Testis (tissue), 3 donors: Measurements from ENCODE around the gene BPIFA3. TPM values are rescaled to one million over a fixed set of nuclear protein-coding genes. Genes with fewer than 3 reads are reported as not detected.

Experiments
- DNase-seq: peaks from one replicate; pipeline ENCODE4 v3.0.0-alpha.2; 2019
- H3K27ac ChIP-seq, 2 donors: fragments of 200-600 bp; sonication (generic); one replicate each; pipeline ENCODE4 v1.5.1; 2019
- H3K27me3 ChIP-seq: fragments of 200-600 bp; sonication (generic); one replicate; pipeline ENCODE4 v1.5.1; 2019
- H3K36me3 ChIP-seq: fragments of 200-600 bp; sonication (generic); one replicate; pipeline ENCODE4 v1.5.1; 2017; ENCODE audit warnings: low read depth; ENCODE audit errors: missing control alignments
- H3K4me1 ChIP-seq: fragments of 200-600 bp; sonication (generic); one replicate; pipeline ENCODE4 v1.5.1; 2019
- H3K4me3 ChIP-seq, 2 donors: fragments of 200-600 bp; sonication (generic); one replicate each; pipeline ENCODE4 v1.5.1; 2017 to 2019
- H3K9me3 ChIP-seq: fragments of 200-600 bp; sonication (generic); one replicate; pipeline ENCODE4 v1.5.1; 2017
- POLR2A ChIP-seq: fragments of 450-650 bp; IDR thresholded peaks from one replicate; pipeline ENCODE4 v1.6.1; 2017; ENCODE audit warnings: antibody characterized with exemption, mild to moderate bottlenecking, moderate library complexity
- WGBS, 2 donors: methylation state at CpG; one replicate each; pipeline ENCODE4 v1.1.5; 2018; 5-methylcytosine and 5-hydroxymethylcytosine counted together
- intact Hi-C: fragments of 100-400 bp; cut with DNase I; formaldehyde crosslinking; loops from one replicate; pipeline ENCODE4 v1.15.1; 2023; ENCODE audit warnings: low total_unique reads
- polyA plus RNA-seq: library from polyadenylated mRNA; stranded (reverse); fragments of 350-450 nt; fragmentation: Illumina TruSeq; extraction: RNeasy Lipid Tissue Mini Kit (QIAGEN cat#74804); gene quantifications from one replicate; pipeline ENCODE4 v1.2.3, GENCODE V29; 2014; ENCODE audit warnings: low read depth, low replicate concordance; ENCODE audit not compliant: insufficient read depth
- total RNA-seq, 2 donors: library from RNA; depleted of rRNA; stranded (reverse); fragments of >200 nt; gene quantifications; one replicate each; pipeline ENCODE4 v1.2.3, GENCODE V29; 2016
- TF ChIP-seq, protein P1 (sequence below), 3 experiments: fragments of 450-650 bp in 2 of 3; fragments of 200-600 bp in 1 of 3; sonication (generic) in 1 of 3; IDR thresholded peaks; one replicate each; pipeline ENCODE4 v1.5.1; 2016 to 2019; ENCODE audit warnings: antibody characterized with exemption in 3 of 3, mild to moderate bottlenecking in 2 of 3, moderate library complexity in 1 of 3

BPIFA3 gene
- total and polyA plus RNA-seq, 3 donors from 2014 or later: 30.7 to 147 (median 106) TPM

DNA sequence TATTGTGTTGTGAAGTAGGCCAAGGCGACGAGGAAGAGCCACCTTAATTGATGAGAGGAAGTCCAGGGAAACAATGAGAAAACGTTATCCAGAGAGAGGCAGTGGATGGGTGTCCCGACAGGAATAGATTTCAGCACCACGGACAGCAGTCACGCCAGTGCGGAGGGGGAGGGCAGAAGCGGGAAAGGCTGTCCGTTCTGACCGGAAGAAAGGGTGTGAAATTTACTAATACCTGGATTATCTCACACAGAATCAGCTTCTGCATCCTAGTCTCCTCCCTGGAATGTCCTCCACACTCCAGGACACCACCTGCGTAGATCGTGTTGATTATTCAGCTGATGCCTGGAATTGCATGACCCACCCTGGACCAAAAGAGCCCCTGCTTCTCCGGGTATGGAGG is 7.4 kb upstream of the BPIFA3 start:
- Histone ChIP-seq H3K4me3 (no peak overlapping the region), H3K4me1 (peaks cover 4% of the 10 kb centered on the region), H3K27me3 (no peaks in the 10 kb centered on the region), H3K9me3 (no peaks in the 10 kb centered on the region), H3K36me3 (no peaks in the 10 kb centered on the region), H3K27ac (no peak overlapping the region)
- intact Hi-C loops: no loop called here
- peak; percentile 85 for DNase-seq
- TF ChIP-seq, protein P1, sequence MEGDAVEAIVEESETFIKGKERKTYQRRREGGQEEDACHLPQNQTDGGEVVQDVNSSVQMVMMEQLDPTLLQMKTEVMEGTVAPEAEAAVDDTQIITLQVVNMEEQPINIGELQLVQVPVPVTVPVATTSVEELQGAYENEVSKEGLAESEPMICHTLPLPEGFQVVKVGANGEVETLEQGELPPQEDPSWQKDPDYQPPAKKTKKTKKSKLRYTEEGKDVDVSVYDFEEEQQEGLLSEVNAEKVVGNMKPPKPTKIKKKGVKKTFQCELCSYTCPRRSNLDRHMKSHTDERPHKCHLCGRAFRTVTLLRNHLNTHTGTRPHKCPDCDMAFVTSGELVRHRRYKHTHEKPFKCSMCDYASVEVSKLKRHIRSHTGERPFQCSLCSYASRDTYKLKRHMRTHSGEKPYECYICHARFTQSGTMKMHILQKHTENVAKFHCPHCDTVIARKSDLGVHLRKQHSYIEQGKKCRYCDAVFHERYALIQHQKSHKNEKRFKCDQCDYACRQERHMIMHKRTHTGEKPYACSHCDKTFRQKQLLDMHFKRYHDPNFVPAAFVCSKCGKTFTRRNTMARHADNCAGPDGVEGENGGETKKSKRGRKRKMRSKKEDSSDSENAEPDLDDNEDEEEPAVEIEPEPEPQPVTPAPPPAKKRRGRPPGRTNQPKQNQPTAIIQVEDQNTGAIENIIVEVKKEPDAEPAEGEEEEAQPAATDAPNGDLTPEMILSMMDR (IDR thresholded peaks at IDR 0.05): no peak
- no peak for TF ChIP-seq POLR2A
- WGBS, 2 donors: 1 to 5% methylated on average over 13 of the region's 13 CpGs

DNA sequence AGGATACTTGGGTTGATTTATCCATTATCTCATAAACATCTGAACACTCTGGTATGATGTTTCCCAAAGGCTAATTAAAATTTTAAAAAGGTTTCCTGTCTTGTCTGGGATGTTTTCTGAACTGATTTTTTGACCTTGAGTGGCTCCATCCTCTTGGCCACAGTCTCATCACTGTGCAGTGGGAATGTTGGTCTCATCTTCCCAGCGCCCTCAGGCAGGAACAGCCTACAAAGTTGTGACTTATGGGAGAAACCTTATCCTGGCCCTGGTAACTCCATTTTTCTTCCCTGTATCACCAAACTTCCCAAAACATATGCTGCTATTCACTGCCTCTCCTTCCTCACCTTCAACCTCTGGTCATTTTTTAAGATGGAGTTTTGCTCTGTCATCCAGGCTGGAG is 6.8 kb upstream of the BPIFA3 start:
- Histone ChIP-seq H3K27ac (no peak overlapping the region), H3K36me3 (no peaks in the 10 kb centered on the region), H3K9me3 (no peaks in the 10 kb centered on the region), H3K4me1 (peaks cover 4% of the 10 kb centered on the region), H3K4me3 (no peak overlapping the region), H3K27me3 (no peaks in the 10 kb centered on the region)
- TF ChIP-seq, protein P1 (IDR thresholded peaks at IDR 0.05): no peak
- no peak for TF ChIP-seq POLR2A
- intact Hi-C loops: no loop called here
- DNase-seq: no peak
- WGBS, 2 donors: 13 to 30% methylated on average over 1 of the region's 1 CpG

DNA sequence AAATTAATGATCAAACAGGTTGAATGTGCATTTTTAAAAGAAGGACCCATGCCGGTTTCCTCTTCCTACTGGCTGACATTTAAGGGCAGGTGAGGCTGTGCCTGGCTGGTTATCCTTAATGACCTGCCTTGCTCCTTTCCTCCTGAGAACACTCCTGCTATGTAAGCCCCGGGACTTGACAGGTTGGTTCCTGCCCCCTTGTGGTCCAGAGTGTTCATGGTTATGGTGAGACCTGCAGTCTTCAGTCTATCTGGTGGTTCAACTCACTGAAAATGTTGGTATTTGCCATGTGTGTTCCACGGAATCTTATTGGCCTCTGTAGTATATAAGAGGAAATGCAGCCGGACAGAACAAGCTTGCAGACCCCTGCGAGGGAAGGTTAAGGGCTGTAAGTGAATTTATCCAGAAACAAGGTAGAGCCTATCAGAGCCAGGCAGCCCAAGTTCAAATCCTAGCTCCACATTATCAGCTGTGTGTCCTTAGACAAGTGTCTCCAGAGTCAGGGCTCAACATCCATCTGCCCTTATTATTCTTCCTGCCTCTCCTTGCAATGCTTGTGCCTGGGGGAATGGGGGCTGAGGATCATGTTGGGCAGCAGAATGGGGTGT is 5.2 kb upstream of the BPIFA3 start:
- Histone ChIP-seq H3K4me1 (peaks cover 4% of the 10 kb centered on the region), H3K9me3 (no peaks in the 10 kb centered on the region), H3K27me3 (no peaks in the 10 kb centered on the region), H3K4me3 (no peak overlapping the region), H3K36me3 (no peaks in the 10 kb centered on the region), H3K27ac (no peak overlapping the region)
- no peak for TF ChIP-seq POLR2A
- TF ChIP-seq, protein P1 (IDR thresholded peaks at IDR 0.05): peak; percentile 37 to 43 (median 40)
- intact Hi-C loops: no loop called here
- peak; percentile 86 for DNase-seq
- WGBS, 2 donors: 36 to 39% methylated on average over 5 of the region's 5 CpGs

DNA sequence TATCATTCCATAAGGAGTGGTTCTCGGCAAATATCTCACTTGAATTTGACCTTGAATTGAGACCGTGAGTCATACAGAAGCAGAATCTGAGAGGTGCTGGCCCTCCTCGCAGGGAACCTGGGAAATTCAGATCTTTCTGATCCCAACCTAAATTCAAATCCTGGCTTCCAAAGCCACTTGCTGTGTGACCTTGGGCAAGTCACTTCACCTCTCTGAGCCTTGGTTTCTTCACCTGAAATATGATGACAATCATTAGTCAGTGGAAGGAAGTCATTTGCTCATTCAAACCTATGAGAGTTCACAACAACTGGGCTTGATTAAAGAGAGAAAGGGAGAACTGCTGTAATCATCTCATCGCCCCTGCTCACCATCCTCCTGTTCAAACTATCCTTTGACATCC is 7.2 kb downstream of the BPIFA3 start:
- Histone ChIP-seq H3K9me3 (no peaks in the 10 kb centered on the region), H3K36me3 (no peaks in the 10 kb centered on the region), H3K4me1 (no peaks in the 10 kb centered on the region), H3K27ac (no peak overlapping the region), H3K4me3 (no peak overlapping the region), H3K27me3 (no peaks in the 10 kb centered on the region)
- no peak for TF ChIP-seq POLR2A
- TF ChIP-seq, protein P1 (IDR thresholded peaks at IDR 0.05): no peak
- intact Hi-C loops: no loop called here
- no peak for DNase-seq
- WGBS, 2 donors: 62 to 75% methylated on average over 4 of the region's 4 CpGs

DNA sequence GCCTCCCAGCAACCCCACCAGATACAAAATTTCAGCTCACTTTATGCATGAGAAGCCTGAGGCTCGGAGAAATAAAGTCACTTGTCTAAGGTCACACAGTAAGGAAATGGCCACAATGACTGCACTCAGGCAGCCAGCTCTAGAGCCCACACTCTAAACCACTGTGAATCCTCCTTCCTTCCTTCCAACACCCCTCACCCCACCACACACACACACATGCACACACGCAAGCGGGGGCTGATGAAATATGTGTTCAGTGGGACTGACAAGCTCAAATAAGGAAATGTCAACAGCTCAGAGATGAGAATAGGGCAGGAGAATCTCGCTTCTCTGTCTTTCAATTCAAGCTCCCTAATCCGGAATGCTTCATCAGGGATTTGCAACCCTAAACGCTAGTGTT is 12.7 kb downstream of the BPIFA3 start:
- 69 to 74% methylated on average over 6 of the region's 6 CpGs for WGBS, 2 donors
- Histone ChIP-seq H3K9me3 (no peaks in the 10 kb centered on the region), H3K36me3 (no peaks in the 10 kb centered on the region), H3K27me3 (no peaks in the 10 kb centered on the region), H3K4me3 (no peak overlapping the region), H3K4me1 (no peaks in the 10 kb centered on the region), H3K27ac (no peak overlapping the region)
- TF ChIP-seq POLR2A: no peak
- TF ChIP-seq, protein P1 (IDR thresholded peaks at IDR 0.05): no peak
- intact Hi-C loops: no loop called here
- DNase-seq: no peak
